HepG2 (cell line): ENCODE data around the gene SHISA9. TPM values are rescaled to one million over a fixed set of nuclear protein-coding genes. Genes with fewer than 3 reads are reported as not detected.

ENCODE experiments used
- ATAC-seq: fragments of 200-7000 bp; cut with Tn5 transposase; 3 replicates; pipeline ENCODE4 v1.9.1; 2020; ENCODE audit warnings: mild to moderate bottlenecking, moderate library complexity
- BruUV-seq: library from RNA; stranded (reverse); fragments of 400-500 nt; replicated peaks from 2 replicates; lab custom pipeline; 2021; lab: Mats Ljungman, UMichigan
- CTCF ChIA-PET: fragments of 300-600 bp; formaldehyde crosslinking; extraction: SDS; loops from one replicate; lab custom pipeline; 2021; ENCODE audit warnings: low total read pairs, inconsistent platforms, low intra/inter-chr PET ratio; lab: Yijun Ruan, JAX
- POLR2A ChIA-PET: fragments of 350-600 bp; sonication (Branson Sonifier 250); formaldehyde crosslinking; loops from one replicate; lab custom pipeline; 2020; ENCODE audit warnings: antibody characterized with exemption, inconsistent platforms; lab: Yijun Ruan, JAX
- DNase-seq: peaks from one replicate; pipeline ENCODE4 v3.0.0-alpha.2; 2015; ENCODE audit warnings: low spot score
- FAIRE-seq: peaks from 3 replicates; lab custom pipeline; 2011; peaks lifted over from hg19 to GRCh38; lab: Jason Lieb, UNC
- H2AFZ ChIP-seq: one replicate; pipeline ENCODE4 v1.6.1; 2011; ENCODE audit warnings: low read length, inconsistent platforms
- H3K27ac ChIP-seq: fragments of 300-600 bp; 3 replicates; pipeline ENCODE4 v1.8.0; 2011; ENCODE audit warnings: mixed run types, mild to moderate bottlenecking, mixed read lengths, low read length, inconsistent platforms; ENCODE audit not compliant: insufficient read depth; ENCODE audit errors: extremely low read length
- H3K27me3 ChIP-seq, 2 experiments: fragments of 200-600 bp in 1 of 2; 2 replicates in 1 of 2; 3 replicates in 1 of 2; pipeline versions ENCODE4 v1.6.0 to v1.8.0; 2011; ENCODE audit warnings: low read length in 2 of 2, mild to moderate bottlenecking in 2 of 2, moderate library complexity in 2 of 2, inconsistent platforms in 1 of 2; ENCODE audit not compliant: insufficient read depth in 2 of 2, control insufficient read depth in 1 of 2
- H3K36me3 ChIP-seq, 2 experiments: fragments of 200-600 bp in 1 of 2; replicated peaks in 1 of 2; 2 replicates in 1 of 2; 3 replicates in 1 of 2; pipeline versions ENCODE4 v1.5.1 to v1.8.0; 2011; ENCODE audit warnings: low read length in 2 of 2, inconsistent platforms in 1 of 2; ENCODE audit not compliant: insufficient read depth in 2 of 2, control insufficient read depth in 1 of 2
- H3K4me1 ChIP-seq: 2 replicates; pipeline ENCODE4 v1.5.1; 2012; ENCODE audit warnings: low read length, inconsistent platforms; ENCODE audit not compliant: insufficient read depth
- H3K4me2 ChIP-seq: 2 replicates; pipeline ENCODE4 v1.6.0; 2011; ENCODE audit warnings: low read depth, low read length, inconsistent platforms
- H3K4me3 ChIP-seq, 3 experiments: fragments of 200-600 bp in 1 of 3; sonication (generic), shearing (Covaris generic) in 1 of 3; replicated peaks in 1 of 3; 2 replicates each; pipeline ENCODE4 v1.5.1; 2011 to 2016; ENCODE audit warnings: low read length in 3 of 3, inconsistent platforms in 2 of 3, low read depth in 2 of 3, mild to moderate bottlenecking in 2 of 3, control low read depth in 1 of 3, mixed read lengths in 1 of 3; ENCODE audit not compliant: insufficient read depth in 1 of 3
- H3K79me2 ChIP-seq: one replicate; pipeline ENCODE4 v1.6.1; 2011; ENCODE audit warnings: low read length, inconsistent platforms; ENCODE audit not compliant: insufficient read depth
- H3K9ac ChIP-seq: 2 replicates; pipeline ENCODE4 v1.6.0; 2011; ENCODE audit warnings: mild to moderate bottlenecking, low read depth, low read length, inconsistent platforms; ENCODE audit not compliant: insufficient read depth
- H3K9me3 ChIP-seq: 2 replicates; pipeline ENCODE4 v1.5.1; 2012; ENCODE audit warnings: mild to moderate bottlenecking, low read length
- H4K20me1 ChIP-seq: 2 replicates; pipeline ENCODE4 v1.6.0; 2011; ENCODE audit warnings: inconsistent platforms, mild to moderate bottlenecking, low read length, moderate library complexity; ENCODE audit not compliant: insufficient read depth
- CHD4 ChIP-seq: fragments of 200-600 bp; sonication (generic); IDR thresholded peaks from 2 replicates; pipeline ENCODE4 v1.7.0; 2017; ENCODE audit warnings: mild to moderate bottlenecking, low read length, borderline replicate concordance
- KMT2B ChIP-seq: IDR thresholded peaks from 2 replicates; pipeline ENCODE4 v1.6.1; 2016; ENCODE audit warnings: missing genetic modification reagents, missing compliant biosample characterization
- MIXL1 ChIP-seq: IDR thresholded peaks from 2 replicates; pipeline ENCODE4 v1.6.1; 2016
- ZNF138 ChIP-seq: sonication (generic); formaldehyde crosslinking; IDR thresholded peaks from 2 replicates; pipeline ENCODE4 v1.5.0; 2020; ENCODE audit warnings: mild to moderate bottlenecking, low read depth, missing genetic modification reagents
- WGBS: methylation state at CpG from one replicate; pipeline ENCODE4 v1.1.6; 2017; ENCODE audit warnings: low lambda C conversion rate; 5-methylcytosine and 5-hydroxymethylcytosine counted together
- in situ Hi-C: cut with HindIII; loops from 2 replicates; pipeline ENCODE4 v1.10.0; 2017; ENCODE audit warnings: low pct_unique_long_range_greater_than_20kb; ENCODE audit not compliant: extremely low pct_ligation_motif_present
- intact Hi-C: fragments of 100-400 bp; cut with micrococcal nuclease; formaldehyde crosslinking; loops from one replicate; pipeline ENCODE4 v1.10.0; 2022; ENCODE audit not compliant: unreplicated experiment
- polyA plus RNA-seq, 8 experiments: library from polyadenylated mRNA; depleted of rRNA in 3 of 8; stranded (reverse) in 7 of 8; unstranded in 1 of 8; fragments of >200 nt; fragmentation: Illumina TruSeq in 4 of 8; extraction: Trizol in 4 of 8; gene quantifications; 2 replicates each; pipeline versions ENCODE4 v1.2.1 to v1.2.3, GENCODE V29; 2011 to 2016; ENCODE audit warnings: low read depth in 4 of 8, missing spikeins in 1 of 8, mixed read lengths in 1 of 8; ENCODE audit not compliant: insufficient read depth in 1 of 8
- total RNA-seq, 5 experiments: library from RNA; depleted of rRNA; stranded (reverse); fragments of >200 nt; fragmentation: Illumina TruSeq; extraction: Trizol; gene quantifications; 2 replicates each; pipeline ENCODE4 v1.2.3, GENCODE V29; 2016; ENCODE audit warnings: low read depth in 1 of 5
- TF ChIP-seq, protein P1 (sequence below): sonication (generic); formaldehyde crosslinking; conservative IDR thresholded peaks from 2 replicates; pipeline ENCODE4 v1.8.0; 2022; ENCODE audit warnings: missing genetic modification reagents
- TF ChIP-seq, protein P2 (sequence below): sonication (generic); formaldehyde crosslinking; IDR thresholded peaks from 2 replicates; pipeline ENCODE4 v1.5.0; 2020; ENCODE audit warnings: mild to moderate bottlenecking, missing genetic modification reagents, borderline replicate concordance

SHISA9 gene
- total and polyA plus RNA-seq, 2 of the 13 experiments (the other 11 are each of a cell fraction or from before 2014, with no cell fraction given), result 0.01 TPM; not detected in 1

DNA sequence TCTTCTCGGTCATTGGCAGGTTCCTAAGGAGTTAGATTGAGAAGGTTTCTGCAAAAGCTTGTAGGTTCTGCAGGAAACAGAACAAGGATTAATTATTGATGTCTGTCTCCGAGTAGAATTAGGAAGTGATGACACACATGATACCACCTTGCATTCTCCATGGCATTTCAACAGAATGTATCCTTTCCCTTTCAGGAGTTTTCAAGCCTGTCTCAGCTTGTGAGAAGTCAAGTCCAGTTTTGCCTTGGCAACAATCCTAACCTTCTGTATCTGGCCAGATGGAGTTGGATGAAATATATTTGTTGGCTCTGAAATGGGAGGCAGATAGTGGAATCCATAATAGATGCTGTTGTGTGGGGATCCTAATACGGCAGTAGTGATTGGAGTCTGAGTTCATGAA is 235.5 kb downstream of the SHISA9 start:
- BruUV-seq, result no TSS peak
- Histone ChIP-seq H4K20me1 (no peaks in the 10 kb centered on the region), H3K9ac (no peak overlapping the region), H3K4me3 (no peak overlapping the region), H3K27me3 (no peaks in the 10 kb centered on the region), H3K36me3 (no peaks in the 10 kb centered on the region), H3K27ac (no peak overlapping the region), H2AFZ (no peak overlapping the region), H3K4me2 (no peak overlapping the region)
- intact Hi-C loops, result no loop called here
- POLR2A ChIA-PET, result no interaction called here
- 26% methylated on average over 3 of the region's 3 CpGs for WGBS
- in situ Hi-C loops, result no loop called here
- no peak for ATAC-seq
- no peak for TF ChIP-seq ZNF138 (CRISPR knock-in tag)
- no peak for TF ChIP-seq CHD4
- TF ChIP-seq, protein P1, sequence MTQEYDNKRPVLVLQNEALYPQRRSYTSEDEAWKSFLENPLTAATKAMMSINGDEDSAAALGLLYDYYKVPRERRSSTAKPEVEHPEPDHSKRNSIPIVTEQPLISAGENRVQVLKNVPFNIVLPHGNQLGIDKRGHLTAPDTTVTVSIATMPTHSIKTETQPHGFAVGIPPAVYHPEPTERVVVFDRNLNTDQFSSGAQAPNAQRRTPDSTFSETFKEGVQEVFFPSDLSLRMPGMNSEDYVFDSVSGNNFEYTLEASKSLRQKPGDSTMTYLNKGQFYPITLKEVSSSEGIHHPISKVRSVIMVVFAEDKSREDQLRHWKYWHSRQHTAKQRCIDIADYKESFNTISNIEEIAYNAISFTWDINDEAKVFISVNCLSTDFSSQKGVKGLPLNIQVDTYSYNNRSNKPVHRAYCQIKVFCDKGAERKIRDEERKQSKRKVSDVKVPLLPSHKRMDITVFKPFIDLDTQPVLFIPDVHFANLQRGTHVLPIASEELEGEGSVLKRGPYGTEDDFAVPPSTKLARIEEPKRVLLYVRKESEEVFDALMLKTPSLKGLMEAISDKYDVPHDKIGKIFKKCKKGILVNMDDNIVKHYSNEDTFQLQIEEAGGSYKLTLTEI (CRISPR knock-in tag), result no peak
- no peak for TF ChIP-seq MIXL1 (CRISPR knock-in tag)
- TF ChIP-seq, protein P2, sequence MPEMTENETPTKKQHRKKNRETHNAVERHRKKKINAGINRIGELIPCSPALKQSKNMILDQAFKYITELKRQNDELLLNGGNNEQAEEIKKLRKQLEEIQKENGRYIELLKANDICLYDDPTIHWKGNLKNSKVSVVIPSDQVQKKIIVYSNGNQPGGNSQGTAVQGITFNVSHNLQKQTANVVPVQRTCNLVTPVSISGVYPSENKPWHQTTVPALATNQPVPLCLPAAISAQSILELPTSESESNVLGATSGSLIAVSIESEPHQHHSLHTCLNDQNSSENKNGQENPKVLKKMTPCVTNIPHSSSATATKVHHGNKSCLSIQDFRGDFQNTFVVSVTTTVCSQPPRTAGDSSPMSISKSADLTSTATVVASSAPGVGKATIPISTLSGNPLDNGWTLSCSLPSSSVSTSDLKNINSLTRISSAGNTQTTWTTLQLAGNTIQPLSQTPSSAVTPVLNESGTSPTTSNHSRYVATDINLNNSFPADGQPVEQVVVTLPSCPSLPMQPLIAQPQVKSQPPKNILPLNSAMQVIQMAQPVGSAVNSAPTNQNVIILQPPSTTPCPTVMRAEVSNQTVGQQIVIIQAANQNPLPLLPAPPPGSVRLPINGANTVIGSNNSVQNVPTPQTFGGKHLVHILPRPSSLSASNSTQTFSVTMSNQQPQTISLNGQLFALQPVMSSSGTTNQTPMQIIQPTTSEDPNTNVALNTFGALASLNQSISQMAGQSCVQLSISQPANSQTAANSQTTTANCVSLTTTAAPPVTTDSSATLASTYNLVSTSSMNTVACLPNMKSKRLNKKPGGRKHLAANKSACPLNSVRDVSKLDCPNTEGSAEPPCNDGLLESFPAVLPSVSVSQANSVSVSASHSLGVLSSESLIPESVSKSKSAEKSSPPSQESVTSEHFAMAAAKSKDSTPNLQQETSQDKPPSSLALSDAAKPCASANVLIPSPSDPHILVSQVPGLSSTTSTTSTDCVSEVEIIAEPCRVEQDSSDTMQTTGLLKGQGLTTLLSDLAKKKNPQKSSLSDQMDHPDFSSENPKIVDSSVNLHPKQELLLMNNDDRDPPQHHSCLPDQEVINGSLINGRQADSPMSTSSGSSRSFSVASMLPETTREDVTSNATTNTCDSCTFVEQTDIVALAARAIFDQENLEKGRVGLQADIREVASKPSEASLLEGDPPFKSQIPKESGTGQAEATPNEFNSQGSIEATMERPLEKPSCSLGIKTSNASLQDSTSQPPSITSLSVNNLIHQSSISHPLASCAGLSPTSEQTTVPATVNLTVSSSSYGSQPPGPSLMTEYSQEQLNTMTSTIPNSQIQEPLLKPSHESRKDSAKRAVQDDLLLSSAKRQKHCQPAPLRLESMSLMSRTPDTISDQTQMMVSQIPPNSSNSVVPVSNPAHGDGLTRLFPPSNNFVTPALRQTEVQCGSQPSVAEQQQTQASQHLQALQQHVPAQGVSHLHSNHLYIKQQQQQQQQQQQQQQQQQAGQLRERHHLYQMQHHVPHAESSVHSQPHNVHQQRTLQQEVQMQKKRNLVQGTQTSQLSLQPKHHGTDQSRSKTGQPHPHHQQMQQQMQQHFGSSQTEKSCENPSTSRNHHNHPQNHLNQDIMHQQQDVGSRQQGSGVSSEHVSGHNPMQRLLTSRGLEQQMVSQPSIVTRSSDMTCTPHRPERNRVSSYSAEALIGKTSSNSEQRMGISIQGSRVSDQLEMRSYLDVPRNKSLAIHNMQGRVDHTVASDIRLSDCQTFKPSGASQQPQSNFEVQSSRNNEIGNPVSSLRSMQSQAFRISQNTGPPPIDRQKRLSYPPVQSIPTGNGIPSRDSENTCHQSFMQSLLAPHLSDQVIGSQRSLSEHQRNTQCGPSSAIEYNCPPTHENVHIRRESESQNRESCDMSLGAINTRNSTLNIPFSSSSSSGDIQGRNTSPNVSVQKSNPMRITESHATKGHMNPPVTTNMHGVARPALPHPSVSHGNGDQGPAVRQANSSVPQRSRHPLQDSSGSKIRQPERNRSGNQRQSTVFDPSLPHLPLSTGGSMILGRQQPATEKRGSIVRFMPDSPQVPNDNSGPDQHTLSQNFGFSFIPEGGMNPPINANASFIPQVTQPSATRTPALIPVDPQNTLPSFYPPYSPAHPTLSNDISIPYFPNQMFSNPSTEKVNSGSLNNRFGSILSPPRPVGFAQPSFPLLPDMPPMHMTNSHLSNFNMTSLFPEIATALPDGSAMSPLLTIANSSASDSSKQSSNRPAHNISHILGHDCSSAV (CRISPR knock-in tag), result no peak
- TF ChIP-seq KMT2B (CRISPR knock-in tag), result no peak
- TF ChIP-seq, all 625 proteins: peak for 0
- DNase-seq, result no peak
- CTCF ChIA-PET, result no interaction called here
- FAIRE-seq, result no peak
- H3K9me3 ChIP-seq, result no peaks in the 10 kb centered on the region
- no peaks in the 10 kb centered on the region for H3K79me2 ChIP-seq
- H3K4me1 ChIP-seq, result no peaks in the 10 kb centered on the region
